GM19467 (cell line): ENCODE results near the gene ZNF253.
"Not testable (repeated sequence)": the region's sequence is repeated elsewhere in the genome, so short reads cannot be mapped to it uniquely, and the experiment has no call there.

Experiments used
- ATAC-seq: cut with Tn5 transposase; IDR thresholded peaks from one replicate; pipeline ENCODE4 v1.9.1; 2021; ENCODE audit warnings: mild to moderate bottlenecking, moderate library complexity; ENCODE audit not compliant: unreplicated experiment

Gene ZNF253

DNA sequence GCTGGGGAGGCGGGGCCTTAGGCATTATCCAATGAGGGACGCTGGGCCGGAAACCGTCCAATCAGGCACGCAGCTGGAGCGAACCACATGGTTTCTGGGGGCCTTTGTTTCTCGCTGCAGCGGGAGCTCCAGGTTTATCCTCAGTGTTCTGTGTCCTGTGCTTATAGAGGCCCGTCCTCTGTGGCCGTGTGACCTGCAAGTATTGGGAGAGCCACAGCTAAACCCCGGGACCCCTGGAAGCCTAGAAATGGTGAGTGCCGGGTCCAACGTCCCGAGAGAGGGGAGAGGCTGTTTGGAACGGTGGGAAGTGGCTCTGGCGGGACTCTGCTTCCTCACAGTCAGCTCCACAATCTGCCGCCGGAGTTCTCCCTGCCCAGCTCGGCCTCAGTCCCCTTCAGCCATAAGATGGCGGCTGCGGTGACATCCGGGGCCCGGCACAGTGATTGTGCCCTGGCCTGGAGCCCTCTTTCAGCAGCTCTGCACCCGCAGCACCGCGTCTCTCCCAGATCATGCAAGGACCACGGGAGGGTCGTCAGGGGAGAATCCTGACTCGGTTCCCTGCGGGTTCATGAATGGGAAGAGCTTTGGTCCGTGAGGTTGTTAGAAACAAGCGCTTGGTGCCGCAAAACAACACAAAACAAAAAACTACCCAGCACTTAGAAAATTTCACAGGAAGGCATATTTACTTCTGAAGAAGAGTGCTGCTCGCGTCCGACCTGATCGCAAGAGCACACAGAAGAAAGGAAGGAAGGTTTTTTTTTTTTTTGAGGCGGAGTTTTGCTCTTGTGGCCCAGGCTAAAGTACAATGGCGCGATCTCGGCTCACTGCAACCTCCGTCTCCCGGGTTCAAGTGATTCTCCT is at the start of gene ZNF253:
ZNF253 (plus strand) TSS at position 133 of the 861 bp plus-strand sequence; CDS start at position 248, 115 bp downstream.
- peak; percentile 93 for ATAC-seq

DNA sequence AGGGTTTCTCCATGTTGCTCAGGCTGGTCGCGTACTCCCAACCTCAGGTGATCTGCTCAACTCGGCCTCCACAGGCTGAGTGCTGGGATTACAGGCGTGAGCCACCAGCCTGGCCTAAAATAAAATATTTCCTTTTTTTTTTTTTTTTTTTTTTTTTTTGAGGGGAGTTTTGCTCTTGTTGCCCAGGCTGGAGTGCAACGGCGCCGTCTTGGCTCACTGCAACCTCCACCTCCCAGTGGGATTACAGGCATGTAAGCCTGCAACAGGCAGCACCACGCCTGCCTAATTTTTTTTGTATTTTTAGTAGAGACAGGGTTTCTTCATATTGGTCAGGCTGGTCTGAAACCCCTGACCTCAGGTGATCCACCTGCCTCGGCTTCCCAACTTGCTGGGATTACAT is 49.0 kb upstream of the ZNF253 start:
- ATAC-seq = no peak

DNA sequence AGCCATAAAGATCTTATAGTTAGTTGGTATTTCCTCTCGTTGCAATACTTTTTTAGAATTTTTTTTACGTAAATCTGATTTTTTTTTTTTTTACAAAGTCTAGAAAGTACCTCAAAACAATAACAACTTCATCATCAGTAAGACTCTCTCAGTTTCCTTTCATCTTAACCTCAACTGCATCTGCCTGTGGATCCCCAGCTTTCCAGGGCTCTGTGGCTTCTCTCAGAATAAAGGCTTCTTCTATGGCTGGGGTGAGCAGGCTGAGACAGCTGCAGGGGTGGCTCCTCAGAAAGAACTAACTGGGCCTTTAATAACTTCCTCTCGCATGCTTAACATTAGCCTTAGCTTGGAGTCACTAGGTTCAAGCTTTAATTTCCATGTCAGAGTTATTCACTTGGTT is 48.3 kb upstream of the ZNF253 start:
- no peak for ATAC-seq

DNA sequence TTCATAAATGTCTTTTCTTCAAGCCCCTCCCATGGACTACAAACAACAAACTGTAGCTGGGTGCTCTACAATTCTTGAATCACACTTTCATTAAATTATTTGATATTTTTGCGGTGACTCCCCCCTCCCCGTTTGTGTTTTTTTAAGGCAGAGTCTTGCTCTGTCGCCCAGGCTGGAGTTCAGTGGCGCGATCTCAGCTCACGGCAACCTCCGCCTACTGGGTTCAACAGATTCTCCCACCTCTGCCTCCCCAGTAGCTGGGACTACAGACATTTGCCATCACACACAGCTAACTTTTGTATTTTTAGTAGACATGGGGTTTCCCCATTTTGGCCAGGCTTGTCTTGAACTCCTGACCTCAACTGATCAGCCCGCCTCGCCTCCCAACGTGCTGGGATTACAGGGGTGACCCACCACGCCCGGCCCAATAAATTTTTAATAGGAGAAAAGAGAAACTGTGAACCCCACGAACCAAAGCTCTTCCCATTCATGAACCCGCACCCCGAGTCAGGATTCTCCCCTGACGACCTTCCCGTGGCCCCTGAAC is 44.8 kb upstream of the ZNF253 start:
- no peak for ATAC-seq

DNA sequence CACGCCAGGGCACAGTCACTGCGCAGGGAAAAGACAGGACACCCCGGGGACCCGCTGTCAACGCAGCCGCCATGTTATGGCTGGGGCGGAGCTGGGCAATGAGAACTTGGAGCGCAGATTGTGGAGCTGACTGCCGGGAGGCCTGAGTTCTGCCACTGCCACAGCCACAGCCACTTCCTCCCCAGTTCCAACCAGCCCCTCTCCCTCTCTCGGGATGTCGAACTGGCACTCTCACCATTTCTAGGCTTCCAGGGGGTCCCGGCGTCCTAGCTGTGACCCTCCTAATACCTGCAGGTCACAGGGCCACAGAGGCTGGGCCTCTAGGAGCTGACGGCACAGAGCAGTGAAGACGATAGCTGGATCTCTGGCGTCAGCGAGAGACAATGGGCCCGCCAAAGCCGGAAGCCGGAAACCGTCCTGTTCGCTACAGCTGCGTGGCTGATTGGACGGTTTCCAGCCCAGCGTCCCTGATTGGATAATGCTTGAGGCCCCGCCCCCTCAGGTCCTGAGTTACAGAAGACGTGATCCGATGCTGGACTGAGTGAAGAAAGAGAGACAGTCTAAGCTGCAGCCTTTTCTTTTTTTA is 44.2 kb upstream of the ZNF253 start, which contains the start of gene ZNF506:
ZNF506 (minus strand) TSS at position 385 of the 586 bp plus-strand sequence; CDS start at position 238, 147 bp downstream.
- peak; percentile 80 for ATAC-seq

DNA sequence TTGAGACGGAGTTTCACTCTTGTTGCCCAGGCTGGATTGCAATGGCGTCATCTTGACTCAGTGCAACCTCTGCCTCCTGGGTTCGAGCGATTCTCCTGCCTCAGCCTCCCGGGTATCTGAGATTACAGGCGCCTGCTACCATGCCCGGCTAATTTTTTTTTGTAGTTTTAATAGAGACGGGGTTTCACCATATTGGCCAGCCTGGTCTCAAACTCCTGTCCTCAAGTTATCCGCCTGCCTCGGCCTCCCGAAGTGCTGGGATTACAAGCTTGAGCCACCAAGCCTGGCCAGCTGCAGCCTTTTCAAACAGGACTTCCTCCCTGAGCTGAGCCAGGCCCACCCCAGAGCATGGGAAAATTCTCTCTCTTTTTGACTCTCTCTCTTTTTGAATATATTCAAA is 43.7 kb upstream of the ZNF253 start:
- ATAC-seq = not testable (repeated sequence)

DNA sequence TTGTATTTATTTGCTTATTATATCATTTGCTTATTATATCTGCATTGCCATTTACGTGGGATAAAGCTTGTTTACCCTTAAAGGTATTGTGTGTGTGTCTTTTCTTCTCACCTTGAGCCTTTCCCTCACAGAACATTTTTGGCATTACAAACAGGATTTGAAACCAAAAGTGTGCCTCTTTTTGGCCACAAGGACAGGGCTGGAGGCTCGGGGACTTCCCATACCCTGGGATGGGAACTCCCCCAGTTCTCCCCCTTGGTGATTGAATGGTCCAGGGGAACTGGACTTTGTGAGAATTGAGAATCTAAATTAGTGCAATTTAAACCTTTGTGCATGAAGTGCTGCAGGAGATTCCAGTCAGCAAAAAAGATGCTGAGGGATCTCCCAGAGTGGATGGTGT is 41.8 kb upstream of the ZNF253 start:
- ATAC-seq = no peak

DNA sequence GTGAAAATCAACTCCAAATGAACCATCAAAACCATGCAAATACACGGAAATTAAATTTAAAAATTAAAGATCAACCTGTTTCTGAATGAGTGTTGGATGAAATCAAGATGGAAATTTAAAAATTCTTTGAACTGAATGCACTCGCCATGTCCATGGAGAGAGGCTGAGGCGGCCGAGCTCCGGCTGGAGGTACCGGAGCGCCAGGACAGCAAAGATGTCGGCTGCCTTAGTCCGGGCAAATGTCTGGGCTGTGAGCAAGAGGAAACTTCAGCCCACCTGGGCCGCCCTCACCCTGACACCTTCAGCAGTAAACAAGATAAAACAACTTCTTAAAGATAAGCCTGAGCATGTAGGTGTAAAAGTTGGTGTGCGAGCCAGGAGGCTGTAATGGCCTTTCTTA is 38.8 kb upstream of the ZNF253 start:
- ATAC-seq = no peak

DNA sequence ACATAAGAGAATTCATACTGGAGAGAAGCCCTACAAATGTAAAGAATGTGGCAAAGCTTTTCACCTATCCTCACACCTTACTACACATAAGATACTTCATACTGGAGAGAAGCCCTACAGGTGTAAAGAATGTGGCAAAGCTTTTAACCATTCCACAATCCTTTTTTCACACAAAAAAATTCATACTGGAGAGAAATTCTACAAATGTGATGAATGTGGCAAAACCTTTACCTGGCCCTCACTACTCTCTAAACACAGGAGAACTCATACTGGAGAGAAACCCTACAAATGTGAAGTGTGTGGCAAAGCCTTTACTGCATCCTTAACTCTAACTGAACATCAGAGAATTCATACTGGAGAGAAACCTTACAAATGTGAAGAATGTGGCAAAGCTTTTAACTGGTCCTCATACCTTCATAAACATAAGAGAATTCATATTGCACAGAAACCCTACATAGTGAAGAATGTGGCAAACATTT is 30.1 kb upstream of the ZNF253 start:
- no peak for ATAC-seq

DNA sequence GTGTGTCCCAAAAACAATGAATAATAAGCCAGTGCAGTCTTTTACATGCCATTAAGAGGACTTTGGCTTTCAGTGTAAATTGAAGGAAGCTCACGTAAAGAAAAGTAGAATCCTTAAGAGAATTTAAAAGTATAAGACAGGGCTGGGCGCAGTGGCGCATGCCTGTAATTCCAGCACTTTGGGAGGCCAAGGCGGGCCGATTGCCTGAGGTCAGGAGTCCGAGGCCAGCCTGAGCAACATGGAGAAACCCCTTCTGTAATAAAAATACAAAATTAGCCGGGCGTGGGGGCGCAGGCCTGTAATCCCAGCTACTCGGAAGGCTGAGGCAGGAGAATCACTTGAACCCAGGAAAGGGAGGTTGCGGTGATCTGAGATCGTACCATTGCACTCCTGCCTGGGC is 17.9 kb upstream of the ZNF253 start:
- ATAC-seq = no peak

DNA sequence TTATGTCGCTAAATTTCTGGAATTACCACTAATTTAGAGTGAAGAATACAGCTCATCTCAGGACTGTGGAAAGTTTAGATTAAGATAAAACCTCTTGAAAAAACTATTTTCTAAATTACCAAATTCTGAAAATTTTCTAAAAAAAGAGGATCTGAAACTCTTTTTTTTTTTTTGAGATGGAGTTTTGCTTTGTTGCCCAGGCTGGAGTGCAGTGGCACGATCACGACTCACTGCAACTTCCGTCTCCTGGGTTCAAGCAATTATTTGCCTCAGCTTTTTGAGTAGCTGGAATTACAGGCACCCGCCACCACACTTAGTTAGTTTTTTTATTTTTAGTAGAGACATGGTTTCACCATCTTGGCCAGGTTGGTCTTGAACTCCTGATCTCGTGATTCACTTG is 16.6 kb upstream of the ZNF253 start:
- ATAC-seq = no peak

DNA sequence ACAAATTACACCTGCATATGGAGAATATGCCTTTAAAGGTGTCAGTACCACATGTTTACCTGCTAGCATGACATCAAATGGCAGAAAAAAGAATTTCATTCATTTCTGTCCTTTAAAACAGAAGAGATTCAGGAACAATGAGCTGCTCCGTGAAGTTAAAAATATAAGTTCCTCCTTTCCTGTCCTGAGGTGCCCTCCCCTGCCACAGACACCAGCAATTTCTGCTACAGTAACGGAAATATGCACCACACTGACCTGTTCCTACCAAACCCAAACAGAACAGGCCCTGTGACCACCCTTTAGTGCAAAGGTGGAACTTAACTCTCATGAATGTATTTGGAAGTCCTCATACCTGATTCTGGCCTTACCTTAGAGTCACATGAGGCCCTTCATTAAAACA is 13.9 kb upstream of the ZNF253 start:
- not testable (repeated sequence) for ATAC-seq

DNA sequence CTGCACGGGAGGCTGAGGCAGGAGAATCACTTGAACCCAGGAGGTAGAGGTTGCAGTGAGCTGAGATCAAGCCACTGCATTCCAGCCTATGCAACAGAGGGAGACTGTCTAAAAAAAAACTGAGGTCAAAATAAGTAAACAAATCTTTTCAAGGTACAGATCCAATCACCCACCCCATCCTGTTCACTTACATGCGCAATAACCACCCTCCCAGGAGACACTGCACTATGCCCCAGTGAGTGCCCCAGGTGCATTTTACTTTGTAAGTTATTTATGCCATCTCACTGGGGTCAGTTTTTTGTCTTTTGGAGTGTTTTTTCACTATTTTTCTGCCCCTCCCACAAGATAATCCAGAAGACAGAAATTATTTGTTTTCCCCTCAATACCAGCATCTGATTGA is 6.9 kb upstream of the ZNF253 start:
- no peak for ATAC-seq

DNA sequence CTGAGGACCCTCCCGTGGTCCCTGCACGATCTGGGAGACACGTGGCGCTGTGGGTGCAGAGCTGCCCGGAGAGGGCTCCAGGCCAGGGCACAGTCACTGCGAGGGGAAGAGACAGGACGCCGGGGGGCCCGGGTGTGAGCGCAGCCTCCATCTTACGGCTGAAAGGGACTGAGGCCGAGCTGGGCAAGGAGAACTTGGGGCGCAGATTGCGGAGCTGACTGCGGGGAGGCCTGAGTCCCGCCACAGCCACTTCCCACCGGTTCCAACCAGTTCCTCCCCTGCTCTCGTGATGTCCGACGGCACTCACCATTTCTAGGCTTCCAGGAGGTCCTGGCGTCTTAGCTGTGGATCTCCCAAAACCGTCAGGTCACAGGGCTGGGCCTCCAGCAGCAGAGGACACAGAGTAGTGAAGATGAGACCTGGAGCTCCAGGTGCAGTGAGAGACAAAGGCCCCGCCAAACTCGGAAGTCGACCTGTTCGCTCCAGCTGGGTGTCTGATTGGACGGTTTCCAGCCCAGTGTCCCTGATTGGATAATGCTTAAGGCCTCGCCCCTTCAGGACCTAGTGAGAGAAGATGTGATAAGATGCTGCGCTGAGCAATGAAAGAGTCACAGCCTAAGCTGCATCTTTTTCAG is 4.8 kb upstream of the ZNF253 start:
- no peak for ATAC-seq

DNA sequence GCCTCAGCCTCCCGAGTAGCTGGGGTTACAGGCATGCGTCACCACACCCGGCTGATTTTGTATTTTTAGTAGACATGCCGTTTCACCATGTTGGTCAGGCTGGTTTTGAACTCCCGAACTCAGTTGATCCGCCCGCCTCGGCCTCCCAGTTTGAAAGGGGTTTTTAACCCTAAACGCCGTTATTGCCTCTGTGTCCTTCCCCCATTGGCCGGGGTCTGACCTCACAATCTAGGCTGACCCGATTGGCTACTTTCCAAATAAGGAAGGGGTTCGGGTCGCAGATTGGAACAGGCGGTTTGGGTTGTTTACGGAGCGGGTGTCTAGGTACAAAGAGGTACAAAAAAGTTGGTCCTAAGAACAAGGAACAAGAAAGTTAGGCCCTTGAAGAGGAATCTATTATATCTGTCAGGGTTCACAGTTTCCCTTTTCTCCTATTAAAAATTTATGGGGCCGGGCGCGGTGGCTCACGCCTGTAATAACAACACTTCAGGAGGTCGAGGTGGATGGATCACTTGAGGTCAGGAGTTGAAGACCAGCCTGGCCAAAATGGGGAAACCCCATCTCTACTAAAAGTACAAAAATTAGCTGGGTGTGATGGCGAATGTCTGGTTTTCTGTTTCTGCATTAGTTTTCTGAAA is 1.0 kb downstream of the ZNF253 start:
- no peak for ATAC-seq

DNA sequence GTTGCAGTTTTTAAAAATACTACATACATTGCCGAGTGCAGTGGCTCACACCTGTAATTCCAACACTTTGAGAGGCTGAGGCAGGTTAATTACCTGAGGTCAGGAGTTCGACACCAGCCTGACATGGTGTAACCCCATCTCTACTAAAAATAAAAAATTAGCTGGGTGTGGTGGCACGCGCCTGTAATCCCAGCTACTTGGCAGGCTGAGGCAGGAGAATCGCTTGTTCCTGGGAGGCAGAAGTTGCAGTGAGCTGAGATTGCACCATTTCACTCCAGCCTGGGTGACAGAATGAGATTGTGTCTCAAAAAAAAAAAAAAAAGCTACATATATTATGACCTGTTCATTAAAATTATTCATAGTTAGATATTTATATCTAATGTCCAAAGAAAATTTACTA is 4.4 kb downstream of the ZNF253 start:
- not testable (repeated sequence) for ATAC-seq

DNA sequence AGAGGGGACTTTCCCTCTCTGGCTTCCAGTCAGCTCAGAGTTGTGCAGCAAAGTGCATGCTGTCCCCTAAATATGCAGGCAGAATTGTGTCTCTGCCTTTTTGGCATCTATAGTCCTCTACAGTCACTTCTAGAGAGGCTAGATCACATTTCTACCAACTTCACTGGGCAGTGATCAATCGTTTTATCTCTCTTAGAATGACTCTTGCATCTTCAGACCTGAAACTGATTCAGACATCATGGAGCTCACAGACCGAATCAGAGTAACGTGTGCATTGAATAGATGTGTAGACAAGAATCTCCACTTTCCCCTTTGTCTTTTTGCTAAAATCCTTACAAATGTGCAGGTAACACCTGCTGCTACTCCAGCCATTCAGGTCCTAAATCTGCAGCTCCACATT is 6.2 kb downstream of the ZNF253 start:
- no peak for ATAC-seq

DNA sequence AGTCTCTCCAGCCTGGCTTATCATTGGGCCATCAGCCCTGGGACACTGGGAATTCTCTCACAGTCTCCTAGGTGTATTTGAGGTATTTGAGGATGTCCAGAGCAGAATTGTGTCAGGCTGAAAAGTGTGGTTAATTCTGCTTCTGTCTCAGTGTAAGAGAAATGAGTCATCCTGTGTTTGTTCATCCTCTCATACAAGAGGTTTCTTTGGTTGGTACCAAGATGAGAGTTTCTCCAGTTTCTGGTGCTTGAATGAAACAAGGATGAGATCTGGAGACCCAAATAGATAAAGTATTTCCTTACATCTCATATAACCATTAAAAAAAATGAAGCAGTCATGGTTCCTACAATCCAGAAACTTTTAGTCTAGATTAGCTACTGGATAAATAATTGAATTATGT is 7.7 kb downstream of the ZNF253 start:
- ATAC-seq = no peak

DNA sequence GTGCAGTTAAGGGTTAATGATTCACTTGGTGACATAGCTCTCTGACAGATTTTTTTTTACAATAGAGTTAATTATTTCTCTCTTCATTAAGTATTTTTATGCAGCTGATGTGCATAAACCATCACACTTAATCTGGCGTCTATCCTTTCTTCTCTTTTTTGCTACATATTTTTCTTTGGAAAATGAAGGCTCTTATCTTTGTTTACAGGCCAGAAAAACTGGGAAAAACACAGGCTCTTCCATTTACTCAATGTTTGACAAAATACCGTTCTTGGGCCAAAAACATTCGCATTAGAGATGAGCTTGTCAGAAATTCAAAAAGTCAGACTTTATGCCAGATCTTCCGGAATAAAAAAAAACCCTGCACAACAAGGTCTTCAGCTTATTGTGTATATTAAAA is 12.0 kb downstream of the ZNF253 start:
- no peak for ATAC-seq

DNA sequence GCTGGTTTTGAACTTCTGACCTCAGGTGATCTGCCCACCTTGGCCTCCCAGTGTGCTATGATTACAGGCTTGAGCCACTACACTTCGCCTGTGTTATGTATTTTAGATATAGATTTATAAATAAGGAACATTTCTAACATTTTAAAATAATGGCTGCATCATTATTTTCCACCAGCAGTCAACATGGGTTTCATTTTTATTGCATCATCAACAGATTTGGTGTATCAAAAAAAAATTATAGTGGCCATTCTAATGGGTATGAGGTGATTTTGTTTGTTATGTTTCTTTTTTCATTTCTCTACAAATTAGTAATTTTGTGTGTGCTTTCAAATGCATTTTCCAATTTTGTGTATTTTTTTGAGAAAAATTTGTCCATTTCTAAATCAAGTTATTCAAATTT is 18.9 kb downstream of the ZNF253 start:
- ATAC-seq = no peak
